A549 (cell line): Measurements from ENCODE around the gene SNX25. TPM values are rescaled to one million over a fixed set of nuclear protein-coding genes. Genes with fewer than 3 reads are reported as not detected.

Experiments used
- ATAC-seq, 2 experiments: fragments of 200-7000 bp in 1 of 2; fragments of >200 bp in 1 of 2; cut with Nextera tagmentation in 1 of 2; cut with Tn5 transposase in 1 of 2; 3 replicates each; pipeline versions ENCODE4 v1.8.0 to v1.9.1; 2018 to 2020; ENCODE audit warnings: mild to moderate bottlenecking in 1 of 2, moderate library complexity in 1 of 2
- CTCF ChIA-PET: fragments of 300-600 bp; sonication (Branson Sonifier 250); formaldehyde crosslinking; extraction: SDS; loops from one replicate; lab custom pipeline; 2021; ENCODE audit warnings: antibody characterized with exemption, inconsistent platforms; lab: Yijun Ruan, JAX
- POLR2A ChIA-PET: fragments of 350-600 bp; formaldehyde crosslinking; extraction: SDS; loops from one replicate; lab custom pipeline; 2021; ENCODE audit warnings: antibody characterized with exemption, inconsistent platforms; lab: Yijun Ruan, JAX
- DNase-seq, 2 experiments: peaks; one replicate each; pipeline versions ENCODE4 v3.0.0 to v3.0.0-alpha.2; 2011 to 2016; ENCODE audit warnings: low read depth in 1 of 2, low spot score in 1 of 2
- FAIRE-seq: peaks from 2 replicates; lab custom pipeline; 2011; peaks lifted over from hg19 to GRCh38; lab: Jason Lieb, UNC
- H3K27ac ChIP-seq, 2 experiments: fragments of >200 bp; sonication (Bioruptor Twin); formaldehyde crosslinking; 3 replicates each; pipeline ENCODE4 v1.5.1; 2016 to 2017
- H3K4me1 ChIP-seq: fragments of >200 bp; sonication (Bioruptor Twin); formaldehyde crosslinking; 3 replicates; pipeline ENCODE4 v1.6.1; 2016
- H3K4me2 ChIP-seq: fragments of >200 bp; sonication (Bioruptor Twin); formaldehyde crosslinking; 3 replicates; pipeline ENCODE4 v1.6.1; 2016
- H3K4me3 ChIP-seq: fragments of >200 bp; sonication (Bioruptor Twin); formaldehyde crosslinking; 3 replicates; pipeline ENCODE4 v1.5.1; 2016
- H3K9me3 ChIP-seq: fragments of >200 bp; sonication (Bioruptor Twin); formaldehyde crosslinking; 3 replicates; pipeline ENCODE4 v1.6.1; 2016
- ATOH8 ChIP-seq: fragments of 250-450 bp; sonication (Bioruptor Pico); IDR thresholded peaks from 2 replicates; pipeline ENCODE4 v1.5.0; 2020; ENCODE audit warnings: low read depth, mild to moderate bottlenecking, moderate library complexity
- BCL3 ChIP-seq: fragments of >200 bp; sonication (Bioruptor Twin); formaldehyde crosslinking; IDR thresholded peaks from 3 replicates; pipeline ENCODE4 v1.6.1; 2016
- BHLHE40 ChIP-seq: IDR thresholded peaks from 2 replicates; pipeline ENCODE4 v1.6.1; 2012; ENCODE audit warnings: low read depth, low read length, inconsistent platforms
- CHD4 ChIP-seq: fragments of 200-600 bp; sonication (generic); IDR thresholded peaks from 2 replicates; pipeline ENCODE4 v1.6.1; 2016; ENCODE audit warnings: antibody characterized with exemption, mild to moderate bottlenecking, borderline replicate concordance
- EHMT2 ChIP-seq: fragments of 200-600 bp; sonication (generic); IDR thresholded peaks from 2 replicates; pipeline ENCODE4 v1.6.1; 2016; ENCODE audit warnings: antibody characterized with exemption, low read depth, mild to moderate bottlenecking, moderate library complexity
- FOSL2 ChIP-seq, 2 experiments: fragments of 450-650 bp in 1 of 2; fragments of >200 bp in 1 of 2; sonication (Bioruptor Twin) in 1 of 2; formaldehyde crosslinking; IDR thresholded peaks; 2 replicates each; pipeline versions ENCODE4 v1.5.0 to v1.6.1; 2016 to 2020; ENCODE audit warnings: mild to moderate bottlenecking in 1 of 2, moderate library complexity in 1 of 2
- HES2 ChIP-seq: fragments of >200 bp; sonication (Bioruptor Twin); formaldehyde crosslinking; IDR thresholded peaks from 2 replicates; pipeline ENCODE4 v1.6.1; 2016
- HMGXB4 ChIP-seq: fragments of 250-450 bp; sonication (Bioruptor Pico); IDR thresholded peaks from 2 replicates; pipeline ENCODE4 v1.5.0; 2021; ENCODE audit warnings: mild to moderate bottlenecking, moderate library complexity, borderline replicate concordance
- HOXA7 ChIP-seq: fragments of 250-450 bp; sonication (Bioruptor Pico); IDR thresholded peaks from 2 replicates; pipeline ENCODE4 v1.5.0; 2020; ENCODE audit warnings: mild to moderate bottlenecking, moderate library complexity
- HOXB5 ChIP-seq: fragments of 250-450 bp; sonication (Bioruptor Pico); IDR thresholded peaks from 2 replicates; pipeline ENCODE4 v1.5.0; 2020; ENCODE audit warnings: mild to moderate bottlenecking, moderate library complexity
- MAFK ChIP-seq: fragments of 450-650 bp; IDR thresholded peaks from 2 replicates; pipeline ENCODE4 v1.6.1; 2014; ENCODE audit not compliant: partially characterized antibody
- MAX ChIP-seq: IDR thresholded peaks from 2 replicates; pipeline ENCODE4 v1.6.1; 2012
- NPAS2 ChIP-seq: fragments of 250-450 bp; sonication (Bioruptor Pico); IDR thresholded peaks from 2 replicates; pipeline ENCODE4 v1.8.0; 2022; ENCODE audit warnings: mild to moderate bottlenecking, moderate library complexity, borderline replicate concordance
- POLR2AphosphoS2 ChIP-seq: conservative IDR thresholded peaks from 2 replicates; pipeline ENCODE4 v1.6.1; 2012; ENCODE audit warnings: low read length, improper control_type of control experiment, inconsistent platforms
- RARB ChIP-seq: fragments of 250-450 bp; sonication (Bioruptor Pico); IDR thresholded peaks from 2 replicates; pipeline ENCODE4 v1.8.0; 2021; ENCODE audit warnings: mild to moderate bottlenecking, moderate library complexity
- REST ChIP-seq: fragments of 200-600 bp; sonication (generic); IDR thresholded peaks from 2 replicates; pipeline ENCODE4 v1.6.1; 2016; ENCODE audit warnings: antibody characterized with exemption, mild to moderate bottlenecking, moderate library complexity
- RFX5 ChIP-seq: fragments of 450-650 bp; IDR thresholded peaks from 2 replicates; pipeline ENCODE4 v1.7.1; 2014; ENCODE audit warnings: antibody characterized with exemption, mild to moderate bottlenecking, moderate library complexity
- SREBF2 ChIP-seq: fragments of 450-650 bp; IDR thresholded peaks from 2 replicates; pipeline ENCODE4 v1.6.1; 2014; ENCODE audit warnings: mild to moderate bottlenecking, moderate library complexity
- ZFP36 ChIP-seq: fragments of 450-650 bp; IDR thresholded peaks from 2 replicates; pipeline ENCODE4 v1.6.1; 2014; ENCODE audit warnings: borderline replicate concordance; ENCODE audit not compliant: partially characterized antibody
- WGBS: methylation state at CpG from one replicate; pipeline ENCODE4 v1.1.6; 2017; ENCODE audit errors: missing lambda C conversion rate; 5-methylcytosine and 5-hydroxymethylcytosine counted together
- polyA plus RNA-seq, 4 experiments: library from polyadenylated mRNA; depleted of rRNA in 3 of 4; stranded (reverse); fragments of >200 nt; fragmentation: RNase III in 1 of 4; extraction: RNeasy Plus Mini Kit Qiagen cat#74134 plus additional on column Dnase treatment in 1 of 4; gene quantifications; 2 replicates in 3 of 4; 3 replicates in 1 of 4; pipeline ENCODE4 v1.2.3, GENCODE V29; 2011 to 2017

SNX25 gene
- polyA plus RNA-seq, 2 of the 4 experiments (the other 2 are of a cell fraction): 10.1 to 13.0 TPM

- H3K9me3 ChIP-seq: no peaks in the 10 kb centered on the region
- no peak for FAIRE-seq
- DNase-seq: no peak
- POLR2A ChIA-PET: no interaction called here
- no peak overlapping the region for H3K27ac ChIP-seq
- H3K4me1 ChIP-seq: no peaks in the 10 kb centered on the region
- ATAC-seq: no peak
- no peak for TF ChIP-seq HMGXB4 (CRISPR knock-in tag)
- no peak for TF ChIP-seq HOXA7 (CRISPR knock-in tag)
- TF ChIP-seq SREBF2: no peak
- no peak for TF ChIP-seq FOSL2 (IDR thresholded peaks at IDR 0.05)
- no peak for TF ChIP-seq FOSL2 (CRISPR knock-in tag; IDR thresholded peaks at IDR 0.05)
- WGBS: 94% methylated on average over 15 of the region's 15 CpGs
- no peak overlapping the region for H3K4me2 ChIP-seq
- no peak overlapping the region for H3K4me3 ChIP-seq
- CTCF ChIA-PET: no interaction called here
Observed at GRCh38 chr4:185343726-185344581, 134.6 kb downstream of the SNX25 start.

GRCh38 chr4:185344743-185345538, 135.5 kb downstream of the SNX25 start:
- ChIA-PET CTCF (no interaction called here), POLR2A (no interaction called here)
- H3K4me2 ChIP-seq: no peak overlapping the region
- no peak overlapping the region for H3K4me3 ChIP-seq
- no peaks in the 10 kb centered on the region for H3K9me3 ChIP-seq
- TF ChIP-seq POLR2AphosphoS2: no peak
- TF ChIP-seq REST: no peak
- no peak for TF ChIP-seq ATOH8
- no peak for TF ChIP-seq RARB (CRISPR knock-in tag)
- no peak for TF ChIP-seq HES2
- no peak for TF ChIP-seq BHLHE40
- TF ChIP-seq HOXA7 (CRISPR knock-in tag): no peak
- no peak for TF ChIP-seq EHMT2
- no peak for TF ChIP-seq MAFK
- TF ChIP-seq CHD4: no peak
- TF ChIP-seq BCL3: no peak
- no peak for TF ChIP-seq RFX5
- no peak for TF ChIP-seq NPAS2 (CRISPR knock-in tag)
- TF ChIP-seq HOXB5 (CRISPR knock-in tag): no peak
- no peak for TF ChIP-seq MAX
- no peak for TF ChIP-seq ZFP36
- WGBS: 87% methylated on average over 6 of the region's 6 CpGs
- no peak for FAIRE-seq
- no peak for ATAC-seq
- DNase-seq: no peak
- H3K27ac ChIP-seq: no peak overlapping the region
- no peaks in the 10 kb centered on the region for H3K4me1 ChIP-seq
